IMR-90 (cell line): ENCODE results near the gene ZNF764. TPM values are rescaled to one million over a fixed set of nuclear protein-coding genes. Genes with fewer than 3 reads are reported as not detected.

Source experiments
- ATAC-seq: fragments of 200-7000 bp; cut with Tn5 transposase; 2 replicates; pipeline ENCODE4 v1.9.1; 2020; ENCODE audit warnings: low read depth, mild to moderate bottlenecking, moderate library complexity
- BruUV-seq: library from RNA; stranded (reverse); fragments of 400-500 nt; replicated peaks from 2 replicates; lab custom pipeline; 2021; lab: Mats Ljungman, UMichigan
- CTCF ChIA-PET: fragments of 300-600 bp; formaldehyde crosslinking; extraction: SDS; loops from one replicate; lab custom pipeline; 2021; ENCODE audit warnings: antibody characterized with exemption; lab: Yijun Ruan, JAX
- POLR2A ChIA-PET: fragments of 300-600 bp; sonication (Branson Sonifier 250); formaldehyde crosslinking; loops from one replicate; lab custom pipeline; 2022; ENCODE audit warnings: antibody characterized with exemption; ENCODE audit not compliant: unreplicated experiment; lab: Charles Lee
- DNase-seq: peaks from one replicate; pipeline ENCODE4 v3.0.0; 2013
- H2AFZ ChIP-seq: replicated peaks from 2 replicates; pipeline ENCODE3; 2013; ENCODE audit warnings: low read length, mild to moderate bottlenecking; ENCODE audit not compliant: poor library complexity
- H2AK5ac ChIP-seq: 2 replicates; pipeline ENCODE4 v1.6.1; 2013; ENCODE audit warnings: low read depth, low read length, inconsistent platforms
- H2AK9ac ChIP-seq: replicated peaks from 2 replicates; pipeline ENCODE3; 2013; ENCODE audit warnings: mild to moderate bottlenecking, low read depth, low read length, moderate library complexity; ENCODE audit not compliant: poor library complexity
- H2BK120ac ChIP-seq: 2 replicates; pipeline ENCODE4 v1.6.1; 2013; ENCODE audit warnings: low read depth, low read length, inconsistent platforms
- H2BK15ac ChIP-seq: 3 replicates; pipeline ENCODE4 v1.6.1; 2013; ENCODE audit warnings: low read depth, low read length, inconsistent platforms
- H2BK20ac ChIP-seq: 2 replicates; pipeline ENCODE4 v1.6.1; 2013; ENCODE audit warnings: low read depth, mild to moderate bottlenecking, inconsistent platforms, low read length, moderate library complexity
- H2BK5ac ChIP-seq: 2 replicates; pipeline ENCODE4 v1.6.1; 2013; ENCODE audit warnings: mild to moderate bottlenecking, low read depth, low read length, inconsistent platforms; ENCODE audit not compliant: poor library complexity, severe bottlenecking
- H3K14ac ChIP-seq: replicated peaks from 2 replicates; pipeline ENCODE4 v1.6.1; 2013; ENCODE audit warnings: low read depth, low read length, inconsistent platforms
- H3K18ac ChIP-seq: 2 replicates; pipeline ENCODE4 v1.6.1; 2013; ENCODE audit warnings: low read depth, low read length, control low read depth
- H3K23ac ChIP-seq: 2 replicates; pipeline ENCODE4 v1.6.1; 2013; ENCODE audit warnings: low read depth, low read length, inconsistent platforms
- H3K27ac ChIP-seq: 2 replicates; pipeline ENCODE4 v1.5.1; 2013; ENCODE audit warnings: mild to moderate bottlenecking, control low read depth, low read length; ENCODE audit not compliant: insufficient read depth
- H3K27me3 ChIP-seq: 2 replicates; pipeline ENCODE4 v1.6.1; 2013; ENCODE audit warnings: low read length; ENCODE audit not compliant: control insufficient read depth, insufficient read depth
- H3K36me3 ChIP-seq: 2 replicates; pipeline ENCODE4 v1.6.1; 2013; ENCODE audit warnings: low read length, mixed read lengths; ENCODE audit not compliant: control insufficient read depth, insufficient read depth
- H3K4ac ChIP-seq: 2 replicates; pipeline ENCODE4 v1.6.1; 2013; ENCODE audit warnings: low read depth, low read length, inconsistent platforms
- H3K4me1 ChIP-seq: 2 replicates; pipeline ENCODE4 v1.6.1; 2013; ENCODE audit warnings: low read length, mixed read lengths; ENCODE audit not compliant: control insufficient read depth, insufficient read depth
- H3K4me2 ChIP-seq: 2 replicates; pipeline ENCODE4 v1.6.1; 2013; ENCODE audit warnings: low read depth, mild to moderate bottlenecking, control low read depth, low read length, moderate library complexity
- H3K4me3 ChIP-seq: 2 replicates; pipeline ENCODE4 v1.5.1; 2013; ENCODE audit warnings: low read depth, mild to moderate bottlenecking, control low read depth, low read length, moderate library complexity; ENCODE audit not compliant: insufficient read depth
- H3K56ac ChIP-seq: 2 replicates; pipeline ENCODE4 v1.6.1; 2013; ENCODE audit warnings: low read length, inconsistent platforms; ENCODE audit not compliant: insufficient read depth; ENCODE audit errors: extremely low read depth
- H3K79me1 ChIP-seq, 2 experiments: 2 replicates each; pipeline ENCODE4 v1.6.1; 2013; ENCODE audit warnings: low read length in 2 of 2, inconsistent platforms in 1 of 2, low read depth in 1 of 2
- H3K9ac ChIP-seq: 2 replicates; pipeline ENCODE4 v1.6.1; 2013; ENCODE audit warnings: low read depth, low read length, control low read depth
- H3K9me1 ChIP-seq: 2 replicates; pipeline ENCODE4 v1.6.1; 2013; ENCODE audit warnings: low read length, inconsistent platforms; ENCODE audit not compliant: insufficient read depth
- H3K9me3 ChIP-seq: 2 replicates; pipeline ENCODE4 v1.6.1; 2013; ENCODE audit warnings: low read length; ENCODE audit not compliant: control insufficient read depth, insufficient read depth
- H4K20me1 ChIP-seq: 2 replicates; pipeline ENCODE4 v1.6.1; 2013; ENCODE audit warnings: low read length, inconsistent platforms; ENCODE audit not compliant: insufficient read depth
- H4K5ac ChIP-seq: 2 replicates; pipeline ENCODE4 v1.6.1; 2013; ENCODE audit warnings: mild to moderate bottlenecking, low read depth, low read length, control low read depth
- H4K8ac ChIP-seq, 2 experiments: 2 replicates each; pipeline ENCODE4 v1.6.1; 2013; ENCODE audit warnings: low read depth in 2 of 2, low read length in 2 of 2, control low read depth in 1 of 2, inconsistent platforms in 1 of 2
- H4K91ac ChIP-seq: 2 replicates; pipeline ENCODE4 v1.6.1; 2013; ENCODE audit warnings: low read depth, low read length, inconsistent platforms; ENCODE audit not compliant: insufficient read depth
- CEBPB ChIP-seq: IDR thresholded peaks from 2 replicates; pipeline ENCODE4 v1.6.1; 2012; ENCODE audit warnings: low read depth, low read length, improper control_type of control experiment
- CHD1 ChIP-seq: IDR thresholded peaks from 2 replicates; pipeline ENCODE4 v1.6.1; 2012; ENCODE audit warnings: low read depth, low read length, improper control_type of control experiment
- FOS ChIP-seq: fragments of 150-350 bp; IDR thresholded peaks from 2 replicates; pipeline ENCODE4 v1.6.1; 2016; ENCODE audit warnings: low read depth, low read length
- MAFK ChIP-seq: IDR thresholded peaks from 2 replicates; pipeline ENCODE4 v1.6.1; 2012; ENCODE audit warnings: low read depth, low read length, improper control_type of control experiment
- MAZ ChIP-seq: IDR thresholded peaks from 2 replicates; pipeline ENCODE4 v1.6.1; 2012; ENCODE audit warnings: low read depth, mild to moderate bottlenecking, low read length, improper control_type of control experiment, moderate library complexity, borderline replicate concordance
- MXI1 ChIP-seq: IDR thresholded peaks from 2 replicates; pipeline ENCODE4 v1.6.1; 2012; ENCODE audit warnings: low read depth, mild to moderate bottlenecking, low read length, moderate library complexity, borderline replicate concordance
- NFE2L2 ChIP-seq: fragments of 150-350 bp; IDR thresholded peaks from 2 replicates; pipeline ENCODE4 v1.6.1; 2016; ENCODE audit warnings: low read depth, mild to moderate bottlenecking, low read length
- POLR2A ChIP-seq: IDR thresholded peaks from 2 replicates; pipeline ENCODE4 v1.6.1; 2012; ENCODE audit warnings: mild to moderate bottlenecking, low read depth, low read length
- RAD21 ChIP-seq: IDR thresholded peaks from 2 replicates; pipeline ENCODE4 v1.6.1; 2012; ENCODE audit warnings: low read length, improper control_type of control experiment
- RCOR1 ChIP-seq: IDR thresholded peaks from 2 replicates; pipeline ENCODE4 v1.6.1; 2012; ENCODE audit warnings: mild to moderate bottlenecking, low read length, improper control_type of control experiment; ENCODE audit not compliant: insufficient replicate concordance
- RFX5 ChIP-seq: IDR thresholded peaks from 2 replicates; pipeline ENCODE4 v1.8.0; 2012; ENCODE audit warnings: low read depth, mild to moderate bottlenecking, low read length, moderate library complexity
- SMC3 ChIP-seq: fragments of 150-350 bp; IDR thresholded peaks from 2 replicates; pipeline ENCODE4 v1.6.1; 2016; ENCODE audit warnings: low read depth, mild to moderate bottlenecking, antibody characterized with exemption, low read length, moderate library complexity
- WGBS, 2 experiments: methylation state at CpG; one replicate each; pipeline versions ENCODE4 v1.1.5 to v1.1.7; 2013; ENCODE audit warnings: missing lambda C conversion rate in 2 of 2; ENCODE audit not compliant: insufficient read length in 1 of 2; ENCODE audit errors: extremely low coverage in 2 of 2; 5-methylcytosine and 5-hydroxymethylcytosine counted together
- dilution Hi-C: fragments of 300-500 bp; cut with HindIII; formaldehyde crosslinking; loops from one replicate; pipeline ENCODE4 v1.14.3; 2018; ENCODE audit warnings: low sequenced_read_pairs; ENCODE audit not compliant: unreplicated experiment
- in situ Hi-C: fragments of 300-500 bp; cut with MboI; formaldehyde crosslinking; loops from 3 replicates; pipeline ENCODE4 v1.14.3; 2019; ENCODE audit warnings: low sequenced_read_pairs, inconsistent platforms, mixed read lengths
- intact Hi-C: fragments of 100-400 bp; cut with micrococcal nuclease; formaldehyde crosslinking; loops from 2 replicates; pipeline ENCODE4 v1.10.0; 2022
- polyA plus RNA-seq, 3 experiments: library from polyadenylated mRNA; depleted of rRNA; stranded (reverse); fragments of >200 nt; gene quantifications; 2 replicates each; pipeline ENCODE4 v1.2.3, GENCODE V29; 2012; ENCODE audit warnings: low replicate concordance in 1 of 3
- total RNA-seq: library from RNA; depleted of rRNA; stranded (reverse); fragments of >200 nt; gene quantifications from 2 replicates; pipeline ENCODE4 v1.2.3, GENCODE V29; 2012
- TF ChIP-seq, protein P1 (sequence below): conservative IDR thresholded peaks from 2 replicates; pipeline ENCODE4 v1.5.1; 2012; ENCODE audit warnings: mild to moderate bottlenecking, low read depth, low read length, improper control_type of control experiment
- TF ChIP-seq, protein P2 (sequence below): fragments of 150-350 bp; IDR thresholded peaks from 2 replicates; pipeline ENCODE4 v1.6.1; 2017; ENCODE audit warnings: mild to moderate bottlenecking, antibody characterized with exemption, low read length, low read depth
- TF ChIP-seq, protein P3 (sequence below): fragments of 150-350 bp; IDR thresholded peaks from 2 replicates; pipeline ENCODE4 v1.6.1; 2016; ENCODE audit warnings: low read depth, mild to moderate bottlenecking, low read length, moderate library complexity, borderline replicate concordance

ZNF764 gene
- total and polyA plus RNA-seq, 2 of the 4 experiments (the other 2 are of a cell fraction), result 2.2 to 4.6 TPM

DNA sequence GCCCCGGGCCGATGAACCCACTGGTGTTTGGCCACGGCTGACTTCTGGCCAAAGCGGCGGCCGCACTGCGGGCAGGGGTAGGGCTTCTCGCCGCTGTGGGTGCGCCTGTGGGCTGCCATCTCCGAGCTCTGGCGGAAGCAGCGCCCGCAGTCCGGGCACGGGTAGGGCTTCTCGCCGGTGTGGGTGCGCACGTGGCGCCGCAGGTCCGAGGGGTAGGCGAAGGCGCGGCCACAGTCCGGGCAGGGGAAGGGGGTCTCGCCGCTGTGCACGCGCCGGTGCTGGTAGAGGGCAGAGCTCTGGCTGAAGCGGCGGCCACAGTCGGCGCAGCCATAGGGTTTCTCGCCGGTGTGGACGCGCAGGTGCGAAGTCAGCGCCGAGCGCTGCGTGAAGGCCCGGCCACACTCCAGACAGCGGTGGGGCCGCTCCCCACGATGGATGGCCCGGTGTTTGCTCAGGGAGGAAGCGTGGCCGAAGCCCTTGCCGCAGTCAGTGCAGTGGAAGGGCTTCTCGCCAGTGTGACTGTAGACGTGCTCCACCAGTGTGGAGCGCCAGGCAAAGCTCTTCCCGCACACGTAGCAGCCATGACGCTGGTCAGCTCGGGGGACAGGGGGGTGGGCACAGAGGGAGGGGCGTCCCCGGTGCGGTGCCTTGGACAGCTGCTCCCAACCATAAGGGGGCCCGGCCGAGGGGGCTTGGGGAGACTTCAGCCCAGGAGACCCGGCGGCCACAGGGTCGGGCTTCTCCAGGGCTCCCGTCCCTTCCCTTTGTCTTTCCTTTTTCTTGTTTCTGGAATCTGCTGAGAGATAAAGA is 2.7 kb downstream of the ZNF764 start:
- Histone ChIP-seq H3K9me3 (no peaks in the 10 kb centered on the region), H2AK5ac (no peak overlapping the region), H3K9ac (no peak overlapping the region), H2BK15ac (no peak overlapping the region), H3K4ac (no peak overlapping the region), H4K8ac (no peak overlapping the region), H4K5ac (no peak overlapping the region), H3K9me1 (peaks cover 4% of the 10 kb centered on the region; the same call in 1 of the 2 replicates), H3K18ac (no peak overlapping the region), H3K23ac (no peak overlapping the region), H3K56ac (no peak overlapping the region), H3K4me3 (no peak overlapping the region), H3K36me3 (peaks cover 23% of the 10 kb centered on the region), H3K4me2 (no peak overlapping the region), H3K4me1 (no peaks in the 10 kb centered on the region), H2BK120ac (no peak overlapping the region), H3K79me1 (peaks cover 16 to 43% of the 10 kb centered on the region in 2 experiments; a peak in 2 of 4 replicates), H2AFZ (no peak overlapping the region), H2AK9ac (peak overlapping the region; percentile 55), H4K91ac (no peak overlapping the region), H3K27me3 (no peaks in the 10 kb centered on the region), H2BK5ac (no peak overlapping the region), H2BK20ac (no peak overlapping the region), H3K27ac (no peak overlapping the region), H3K14ac (no peak overlapping the region), H4K20me1 (no peaks in the 10 kb centered on the region; the same call in 1 of the 2 replicates)
- dilution Hi-C loops (no loop called here), in situ Hi-C loops (no loop called here), intact Hi-C loops (no loop called here)
- ATAC-seq (no peak), DNase-seq (no peak)
- no TSS peak for BruUV-seq
- CTCF ChIA-PET, result no interaction called here
- POLR2A ChIA-PET, result no interaction called here
- WGBS, 2 experiments, result 97% methylated on average over 59 of the region's 69 CpGs; no CpG with 5 or more reads in 1 of the 2 experiments
- no peak for TF ChIP-seq MAFK
- no peak for TF ChIP-seq CEBPB
- no peak for TF ChIP-seq CHD1
- no peak for TF ChIP-seq NFE2L2
- TF ChIP-seq, protein P1, sequence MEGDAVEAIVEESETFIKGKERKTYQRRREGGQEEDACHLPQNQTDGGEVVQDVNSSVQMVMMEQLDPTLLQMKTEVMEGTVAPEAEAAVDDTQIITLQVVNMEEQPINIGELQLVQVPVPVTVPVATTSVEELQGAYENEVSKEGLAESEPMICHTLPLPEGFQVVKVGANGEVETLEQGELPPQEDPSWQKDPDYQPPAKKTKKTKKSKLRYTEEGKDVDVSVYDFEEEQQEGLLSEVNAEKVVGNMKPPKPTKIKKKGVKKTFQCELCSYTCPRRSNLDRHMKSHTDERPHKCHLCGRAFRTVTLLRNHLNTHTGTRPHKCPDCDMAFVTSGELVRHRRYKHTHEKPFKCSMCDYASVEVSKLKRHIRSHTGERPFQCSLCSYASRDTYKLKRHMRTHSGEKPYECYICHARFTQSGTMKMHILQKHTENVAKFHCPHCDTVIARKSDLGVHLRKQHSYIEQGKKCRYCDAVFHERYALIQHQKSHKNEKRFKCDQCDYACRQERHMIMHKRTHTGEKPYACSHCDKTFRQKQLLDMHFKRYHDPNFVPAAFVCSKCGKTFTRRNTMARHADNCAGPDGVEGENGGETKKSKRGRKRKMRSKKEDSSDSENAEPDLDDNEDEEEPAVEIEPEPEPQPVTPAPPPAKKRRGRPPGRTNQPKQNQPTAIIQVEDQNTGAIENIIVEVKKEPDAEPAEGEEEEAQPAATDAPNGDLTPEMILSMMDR, result no peak
- no peak for TF ChIP-seq RFX5
- no peak for TF ChIP-seq FOS
- TF ChIP-seq MXI1, result no peak
- TF ChIP-seq SMC3, result no peak
- TF ChIP-seq, protein P2, sequence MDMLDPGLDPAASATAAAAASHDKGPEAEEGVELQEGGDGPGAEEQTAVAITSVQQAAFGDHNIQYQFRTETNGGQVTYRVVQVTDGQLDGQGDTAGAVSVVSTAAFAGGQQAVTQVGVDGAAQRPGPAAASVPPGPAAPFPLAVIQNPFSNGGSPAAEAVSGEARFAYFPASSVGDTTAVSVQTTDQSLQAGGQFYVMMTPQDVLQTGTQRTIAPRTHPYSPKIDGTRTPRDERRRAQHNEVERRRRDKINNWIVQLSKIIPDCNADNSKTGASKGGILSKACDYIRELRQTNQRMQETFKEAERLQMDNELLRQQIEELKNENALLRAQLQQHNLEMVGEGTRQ, result no peak
- TF ChIP-seq MAZ, result no peak
- TF ChIP-seq, protein P3, sequence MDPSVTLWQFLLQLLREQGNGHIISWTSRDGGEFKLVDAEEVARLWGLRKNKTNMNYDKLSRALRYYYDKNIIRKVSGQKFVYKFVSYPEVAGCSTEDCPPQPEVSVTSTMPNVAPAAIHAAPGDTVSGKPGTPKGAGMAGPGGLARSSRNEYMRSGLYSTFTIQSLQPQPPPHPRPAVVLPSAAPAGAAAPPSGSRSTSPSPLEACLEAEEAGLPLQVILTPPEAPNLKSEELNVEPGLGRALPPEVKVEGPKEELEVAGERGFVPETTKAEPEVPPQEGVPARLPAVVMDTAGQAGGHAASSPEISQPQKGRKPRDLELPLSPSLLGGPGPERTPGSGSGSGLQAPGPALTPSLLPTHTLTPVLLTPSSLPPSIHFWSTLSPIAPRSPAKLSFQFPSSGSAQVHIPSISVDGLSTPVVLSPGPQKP, result no peak
- TF ChIP-seq RAD21, result no peak
- TF ChIP-seq RCOR1, result no peak
- no peak for TF ChIP-seq POLR2A
